SK-N-SH treated with all-trans-retinoic acid at 6 μM for 48 hours (cell line): Measurements from ENCODE around the gene CDCA5.

Experiments
- CREB5 ChIP-seq: fragments of 250-450 bp; sonication (Bioruptor Pico); IDR thresholded peaks from 2 replicates; pipeline ENCODE4 v1.5.1; 2020; ENCODE audit warnings: low read depth, mild to moderate bottlenecking, moderate library complexity
- CSDC2 ChIP-seq: fragments of 250-450 bp; sonication (Bioruptor Pico); IDR thresholded peaks from 2 replicates; pipeline ENCODE4 v1.5.0; 2020; ENCODE audit warnings: mild to moderate bottlenecking, moderate library complexity
- ISL1 ChIP-seq: fragments of 250-450 bp; sonication (Bioruptor Pico); IDR thresholded peaks from 2 replicates; pipeline ENCODE4 v2.1.2; 2022; ENCODE audit warnings: mild to moderate bottlenecking, moderate library complexity
- RARB ChIP-seq: fragments of 250-450 bp; sonication (Bioruptor Pico); IDR thresholded peaks from 2 replicates; pipeline ENCODE4 v1.8.0; 2021; ENCODE audit warnings: mild to moderate bottlenecking, moderate library complexity
- TCF4 ChIP-seq: fragments of 250-450 bp; sonication (Bioruptor Pico); IDR thresholded peaks from 2 replicates; pipeline ENCODE4 v1.8.0; 2021; ENCODE audit warnings: mild to moderate bottlenecking, moderate library complexity, borderline replicate concordance
- ZFP3 ChIP-seq: fragments of 250-450 bp; sonication (Bioruptor Pico); IDR thresholded peaks from 2 replicates; pipeline ENCODE4 v1.5.0; 2020; ENCODE audit warnings: mild to moderate bottlenecking, moderate library complexity
- TF ChIP-seq, protein P1 (sequence below): fragments of 250-450 bp; sonication (Bioruptor Pico); IDR thresholded peaks from 2 replicates; pipeline ENCODE4 v1.8.0; 2020; ENCODE audit warnings: mild to moderate bottlenecking, moderate library complexity, borderline replicate concordance

GRCh38 chr11:65059959-65060824, 23.6 kb downstream of the CDCA5 start:
- TF ChIP-seq TCF4 (CRISPR knock-in tag) (no peak), CREB5 (CRISPR knock-in tag) (no peak), ZFP3 (no peak), CSDC2 (no peak), ISL1 (CRISPR knock-in tag) (no peak), RARB (CRISPR knock-in tag) (no peak)
- TF ChIP-seq, protein P1, sequence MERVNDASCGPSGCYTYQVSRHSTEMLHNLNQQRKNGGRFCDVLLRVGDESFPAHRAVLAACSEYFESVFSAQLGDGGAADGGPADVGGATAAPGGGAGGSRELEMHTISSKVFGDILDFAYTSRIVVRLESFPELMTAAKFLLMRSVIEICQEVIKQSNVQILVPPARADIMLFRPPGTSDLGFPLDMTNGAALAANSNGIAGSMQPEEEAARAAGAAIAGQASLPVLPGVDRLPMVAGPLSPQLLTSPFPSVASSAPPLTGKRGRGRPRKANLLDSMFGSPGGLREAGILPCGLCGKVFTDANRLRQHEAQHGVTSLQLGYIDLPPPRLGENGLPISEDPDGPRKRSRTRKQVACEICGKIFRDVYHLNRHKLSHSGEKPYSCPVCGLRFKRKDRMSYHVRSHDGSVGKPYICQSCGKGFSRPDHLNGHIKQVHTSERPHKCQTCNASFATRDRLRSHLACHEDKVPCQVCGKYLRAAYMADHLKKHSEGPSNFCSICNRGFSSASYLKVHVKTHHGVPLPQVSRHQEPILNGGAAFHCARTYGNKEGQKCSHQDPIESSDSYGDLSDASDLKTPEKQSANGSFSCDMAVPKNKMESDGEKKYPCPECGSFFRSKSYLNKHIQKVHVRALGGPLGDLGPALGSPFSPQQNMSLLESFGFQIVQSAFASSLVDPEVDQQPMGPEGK (CRISPR knock-in tag), result no peak
